Lung (tissue), 12 donors: Measurements from ENCODE around the gene PEX10. TPM values are rescaled to one million over a fixed set of nuclear protein-coding genes. Genes with fewer than 3 reads are reported as not detected.
"Not testable (repeated sequence)": the region's sequence is repeated elsewhere in the genome, so short reads cannot be mapped to it uniquely, and the experiment has no call there.

Source experiments
- ATAC-seq: fragments of 200-7000 bp; cut with Tn5 transposase; one replicate; pipeline ENCODE4 v1.9.1; 2020; ENCODE audit warnings: moderate number of reproducible peaks; ENCODE audit not compliant: insufficient read depth, low FRiP score
- DNase-seq, 3 donors: peaks; one replicate each; pipeline ENCODE4 v3.0.0-alpha.2; 2013 to 2017
- H3K27ac ChIP-seq, 2 donors: one replicate each; pipeline ENCODE4 v1.5.1; 2013; ENCODE audit warnings: mild to moderate bottlenecking in 2 of 2, moderate library complexity in 2 of 2, control low read depth in 1 of 2, inconsistent platforms in 1 of 2, low read depth in 1 of 2, low read length in 1 of 2
- H3K27me3 ChIP-seq, 3 donors: one replicate each; pipeline ENCODE4 v1.5.1; 2013; ENCODE audit warnings: low read length in 2 of 3; ENCODE audit not compliant: control insufficient read depth in 3 of 3, insufficient read depth in 3 of 3
- H3K36me3 ChIP-seq, 4 donors: one replicate each; pipeline ENCODE4 v1.5.1; 2013; ENCODE audit warnings: low read length in 4 of 4, mild to moderate bottlenecking in 1 of 4, moderate library complexity in 1 of 4; ENCODE audit not compliant: control insufficient read depth in 4 of 4, insufficient read depth in 4 of 4
- H3K4me1 ChIP-seq, 5 donors: one replicate each; pipeline ENCODE4 v1.5.1; 2013; ENCODE audit warnings: low read length in 5 of 5, mild to moderate bottlenecking in 2 of 5, moderate library complexity in 1 of 5; ENCODE audit not compliant: control insufficient read depth in 5 of 5, insufficient read depth in 5 of 5
- H3K4me3 ChIP-seq: one replicate; pipeline ENCODE4 v1.5.1; 2013; ENCODE audit warnings: mild to moderate bottlenecking, control low read depth, moderate library complexity
- H3K9ac ChIP-seq, 2 donors: one replicate each; pipeline ENCODE4 v1.5.1; 2013; ENCODE audit warnings: low read length in 2 of 2, control low read depth in 1 of 2; ENCODE audit not compliant: insufficient read depth in 1 of 2
- H3K9me3 ChIP-seq, 4 donors: one replicate each; pipeline ENCODE4 v1.5.1; 2013; ENCODE audit warnings: low read length in 3 of 4, mild to moderate bottlenecking in 1 of 4, moderate library complexity in 1 of 4; ENCODE audit not compliant: control insufficient read depth in 4 of 4, insufficient read depth in 3 of 4
- WGBS, 2 donors: extraction: QIAGEN DNeasy Blood & Tissue Kit; methylation state at CpG; one replicate each; pipeline ENCODE4 v1.1.7; 2013; 5-methylcytosine and 5-hydroxymethylcytosine counted together
- polyA plus RNA-seq, 2 donors: library from polyadenylated mRNA; stranded (reverse); fragments of 200-250 nt; gene quantifications; one replicate each; pipeline ENCODE4 v1.2.1, GENCODE V29; 2013
- total RNA-seq, 2 donors: library from RNA; depleted of rRNA in 1 of 2; stranded (reverse); fragments of >200 nt in 1 of 2; gene quantifications; one replicate each; pipeline ENCODE4 v1.2.1, GENCODE V29; 2014 to 2021
- TF ChIP-seq, protein P1 (sequence below): IDR thresholded peaks from 2 replicates; pipeline ENCODE4 v1.5.1; 2012; ENCODE audit warnings: mild to moderate bottlenecking; ENCODE audit errors: control extremely low read depth, extremely low read depth
- donor health status: control.
- donor health status: control.
- donor health status: Bipolar disorder and iron deficiency.
- donor health status: healthy.
- donor health status: DM: yes; HTN: yes; CAD: no.

Gene PEX10
- total and polyA plus RNA-seq, 4 donors = 15.7 to 25.4 (median 20.5) TPM

DNA sequence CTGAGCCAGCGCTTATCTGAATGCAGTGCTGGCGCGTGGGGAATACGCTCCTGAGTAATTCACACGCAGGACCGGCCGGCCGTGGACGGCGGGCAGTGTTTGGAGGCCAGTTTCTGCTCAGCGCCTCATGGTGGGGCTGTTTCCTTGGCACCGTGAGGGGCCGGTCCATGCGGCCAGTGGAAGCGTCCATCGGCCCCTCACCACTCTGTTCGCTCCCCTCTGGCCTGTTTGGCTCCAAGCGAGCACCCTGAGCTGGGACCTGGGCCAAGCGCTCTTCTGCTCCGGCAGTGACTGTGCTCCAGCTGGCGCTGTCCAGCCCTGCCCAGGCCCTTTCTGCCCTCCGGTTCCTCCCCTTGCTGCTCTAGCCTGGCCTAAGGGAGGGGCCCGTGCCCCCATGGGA is 47.4 kb upstream of the PEX10 start:
- peak; percentile 80 to 87 (median 84) for DNase-seq
- H3K27me3 ChIP-seq = peaks cover 0 to 17% (median 0%) of the 10 kb centered on the region in 3 donors
- H3K4me1 ChIP-seq = peaks cover 0 to 25% (median 2%) of the 10 kb centered on the region in 5 donors

DNA sequence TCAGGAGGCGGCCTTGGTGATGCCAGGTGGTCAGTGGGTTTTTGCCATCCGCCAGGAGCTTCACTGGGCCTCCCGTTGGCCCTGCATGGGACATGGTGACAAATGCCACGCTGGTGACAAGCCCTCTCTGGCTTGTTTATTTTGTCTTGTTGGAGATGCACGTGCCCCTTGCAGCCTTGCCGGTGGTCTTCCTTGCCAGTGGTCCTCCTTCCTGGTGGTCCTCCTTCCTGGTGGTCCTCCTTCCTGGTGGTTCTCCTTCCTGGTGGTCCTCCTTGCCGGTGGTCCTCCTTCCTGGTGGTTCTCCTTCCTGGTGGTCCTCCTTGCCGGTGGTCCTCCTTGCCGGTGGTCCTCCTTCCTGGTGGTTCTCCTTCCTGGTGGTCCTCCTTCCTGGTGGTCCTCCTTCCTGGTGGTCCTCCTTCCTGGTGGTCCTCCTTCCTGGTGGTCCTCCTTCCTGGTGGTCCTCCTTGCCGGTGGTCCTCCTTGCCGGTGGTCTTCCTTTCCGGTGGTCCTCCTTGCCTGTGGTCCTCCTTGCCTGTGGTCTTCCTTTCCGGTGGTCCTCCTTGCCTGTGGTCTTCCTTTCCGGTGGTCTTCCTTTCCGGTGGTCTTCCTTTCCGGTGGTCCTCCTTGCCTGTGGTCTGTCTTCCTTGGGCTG is 46.9 kb upstream of the PEX10 start:
- not testable (repeated sequence) for ATAC-seq

More for the DNA sequence above, 47.4 kb upstream of the PEX10 start:
- Histone ChIP-seq H3K36me3 (no peaks in the 10 kb centered on the region), H3K9ac (no peak overlapping the region), H3K27ac (no peak overlapping the region), H3K4me3 (no peak overlapping the region), H3K9me3 (peaks cover 0 to 2% (median 0%) of the 10 kb centered on the region in 4 donors)
- no peak for ATAC-seq
- 43 to 72% methylated on average over 23 of the region's 23 CpGs for WGBS, 2 donors
- TF ChIP-seq, protein P1, sequence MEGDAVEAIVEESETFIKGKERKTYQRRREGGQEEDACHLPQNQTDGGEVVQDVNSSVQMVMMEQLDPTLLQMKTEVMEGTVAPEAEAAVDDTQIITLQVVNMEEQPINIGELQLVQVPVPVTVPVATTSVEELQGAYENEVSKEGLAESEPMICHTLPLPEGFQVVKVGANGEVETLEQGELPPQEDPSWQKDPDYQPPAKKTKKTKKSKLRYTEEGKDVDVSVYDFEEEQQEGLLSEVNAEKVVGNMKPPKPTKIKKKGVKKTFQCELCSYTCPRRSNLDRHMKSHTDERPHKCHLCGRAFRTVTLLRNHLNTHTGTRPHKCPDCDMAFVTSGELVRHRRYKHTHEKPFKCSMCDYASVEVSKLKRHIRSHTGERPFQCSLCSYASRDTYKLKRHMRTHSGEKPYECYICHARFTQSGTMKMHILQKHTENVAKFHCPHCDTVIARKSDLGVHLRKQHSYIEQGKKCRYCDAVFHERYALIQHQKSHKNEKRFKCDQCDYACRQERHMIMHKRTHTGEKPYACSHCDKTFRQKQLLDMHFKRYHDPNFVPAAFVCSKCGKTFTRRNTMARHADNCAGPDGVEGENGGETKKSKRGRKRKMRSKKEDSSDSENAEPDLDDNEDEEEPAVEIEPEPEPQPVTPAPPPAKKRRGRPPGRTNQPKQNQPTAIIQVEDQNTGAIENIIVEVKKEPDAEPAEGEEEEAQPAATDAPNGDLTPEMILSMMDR = no peak

DNA sequence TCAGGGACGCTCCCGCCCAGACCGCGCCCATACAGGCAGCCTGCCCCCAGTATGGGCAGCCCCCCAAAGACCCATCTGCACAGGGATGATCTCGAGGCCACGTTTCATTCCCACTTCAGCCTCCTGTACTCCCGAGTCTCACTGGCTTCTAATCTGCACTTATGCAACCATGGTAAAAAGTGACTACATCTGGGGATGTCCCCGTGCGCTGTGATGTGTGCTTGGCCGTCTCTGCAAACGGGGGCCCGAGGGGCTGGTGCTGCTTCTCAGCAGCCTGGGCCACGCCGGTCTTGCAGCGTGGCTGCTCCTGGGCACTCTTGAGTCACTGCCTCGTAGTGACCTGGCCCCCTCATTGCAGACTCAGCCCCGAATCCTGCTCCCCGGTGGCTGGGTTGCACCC is 46.3 kb upstream of the PEX10 start:
- WGBS, 2 donors = 84 to 87% methylated on average over 18 of the region's 18 CpGs
- ATAC-seq (no peak), DNase-seq (no peak)
- H3K36me3 ChIP-seq = no peaks in the 10 kb centered on the region
- peaks cover 0 to 2% (median 0%) of the 10 kb centered on the region in 4 donors for H3K9me3 ChIP-seq
- H3K9ac ChIP-seq = no peak overlapping the region
- H3K27ac ChIP-seq = no peak overlapping the region
- TF ChIP-seq, protein P1 = no peak
- peaks cover 0 to 17% (median 1%) of the 10 kb centered on the region in 5 donors for H3K4me1 ChIP-seq
- no peak overlapping the region for H3K4me3 ChIP-seq
- peaks cover 0 to 16% (median 0%) of the 10 kb centered on the region in 3 donors for H3K27me3 ChIP-seq

More for the DNA sequence above, 46.9 kb upstream of the PEX10 start:
- WGBS, 2 donors = 74 to 88% methylated on average over 14 to 16 of the region's 16 CpGs
- DNase-seq, H3K4me3 ChIP-seq, H3K9me3 ChIP-seq, H3K27ac ChIP-seq, H3K9ac ChIP-seq, H3K36me3 ChIP-seq: not testable (repeated sequence)
- H3K4me1 ChIP-seq = peaks cover 0 to 23% (median 2%) of the 10 kb centered on the region in 5 donors
- H3K27me3 ChIP-seq = peaks cover 0 to 19% (median 0%) of the 10 kb centered on the region in 3 donors

DNA sequence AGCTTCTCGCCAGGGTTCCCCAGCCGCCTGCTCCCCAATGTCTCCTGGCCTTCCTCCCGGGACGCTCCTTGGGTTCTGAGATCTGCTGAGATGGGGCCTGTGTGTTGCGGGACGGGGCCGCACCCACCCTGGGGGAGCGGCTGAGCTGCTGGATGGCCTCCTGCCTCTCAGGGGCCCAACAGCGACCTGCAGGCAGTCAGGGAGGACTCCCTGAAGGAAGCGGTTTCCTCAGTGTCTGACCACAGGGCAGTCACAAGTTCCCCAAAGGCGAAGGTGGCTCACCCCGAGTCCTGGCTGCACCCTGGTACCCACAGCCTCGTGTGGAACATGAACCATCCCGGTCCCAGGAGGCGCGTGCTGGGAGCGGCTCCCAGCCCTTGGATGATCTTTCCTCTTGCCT is 45.1 kb upstream of the PEX10 start:
- DNase-seq (no peak), ATAC-seq (no peak)
- no peak overlapping the region for H3K9ac ChIP-seq
- no peaks in the 10 kb centered on the region for H3K9me3 ChIP-seq
- H3K36me3 ChIP-seq = no peaks in the 10 kb centered on the region
- H3K27ac ChIP-seq = no peak overlapping the region
- H3K4me3 ChIP-seq = no peak overlapping the region
- TF ChIP-seq, protein P1 = no peak
- peaks cover 0 to 8% (median 0%) of the 10 kb centered on the region in 3 donors for H3K27me3 ChIP-seq
- H3K4me1 ChIP-seq = peaks cover 0 to 7% (median 0%) of the 10 kb centered on the region in 5 donors
- 81 to 82% methylated on average over 17 of the region's 17 CpGs for WGBS, 2 donors
